Breast epithelium (tissue), 4 donors: Measurements from ENCODE around the gene PRDM15. TPM values are rescaled to one million over a fixed set of nuclear protein-coding genes. Genes with fewer than 3 reads are reported as not detected.

Experiments used
- DNase-seq, 2 donors: peaks; one replicate each; pipeline ENCODE4 v3.0.0-alpha.2; 2019; ENCODE audit warnings: low spot score in 2 of 2
- H3K27ac ChIP-seq, 2 donors: fragments of 200-600 bp; sonication (generic) in 1 of 2; one replicate each; pipeline ENCODE4 v1.5.1; 2016 to 2019; ENCODE audit warnings: mild to moderate bottlenecking in 1 of 2
- H3K27me3 ChIP-seq, 2 donors: fragments of 200-600 bp; sonication (generic) in 1 of 2; one replicate each; pipeline versions ENCODE4 v1.5.1 to v1.6.0; 2017 to 2019; ENCODE audit warnings: control low read depth in 1 of 2, mild to moderate bottlenecking in 1 of 2
- H3K36me3 ChIP-seq: fragments of 200-600 bp; one replicate; pipeline ENCODE4 v1.5.1; 2019
- H3K4me1 ChIP-seq, 2 donors: fragments of 200-600 bp; sonication (generic); one replicate each; pipeline ENCODE4 v1.5.1; 2016 to 2019; ENCODE audit warnings: control low read depth in 1 of 2
- H3K4me3 ChIP-seq, 3 donors: fragments of 200-600 bp; sonication (generic); 1 replicate in 2 of 3; 2 replicates in 1 of 3; pipeline ENCODE4 v1.5.1; 2016 to 2019; ENCODE audit warnings: mild to moderate bottlenecking in 3 of 3, moderate library complexity in 2 of 3
- H3K9me3 ChIP-seq, 2 donors: fragments of 200-600 bp; sonication (generic) in 1 of 2; one replicate each; pipeline ENCODE4 v1.5.1; 2016 to 2019; ENCODE audit warnings: control low read depth in 1 of 2
- POLR2A ChIP-seq: fragments of 450-650 bp; IDR thresholded peaks from one replicate; pipeline ENCODE4 v1.6.1; 2016; ENCODE audit warnings: antibody characterized with exemption, mild to moderate bottlenecking, moderate library complexity
- POLR2AphosphoS5 ChIP-seq, 3 donors: sonication (generic); formaldehyde crosslinking; IDR thresholded peaks; one replicate each; pipeline ENCODE4 v1.6.1; 2017; ENCODE audit warnings: antibody characterized with exemption in 3 of 3
- intact Hi-C: fragments of 100-400 bp; cut with DNase I; formaldehyde crosslinking; loops from one replicate; pipeline ENCODE4 v1.15.1; 2023; ENCODE audit warnings: low total_unique reads
- total RNA-seq, 3 donors: library from RNA; depleted of rRNA; stranded (reverse); fragments of >200 nt; gene quantifications; one replicate each; pipeline ENCODE4 v1.1.0, GENCODE V29; 2016
- TF ChIP-seq, protein P1 (sequence below), 3 donors: fragments of 450-650 bp; IDR thresholded peaks; one replicate each; pipeline ENCODE4 v1.5.1; 2016 to 2017; ENCODE audit warnings: antibody characterized with exemption in 3 of 3, mild to moderate bottlenecking in 3 of 3, moderate library complexity in 3 of 3

The PRDM15 gene
- total RNA-seq, 3 donors from 2014 or later, result 6.6 to 14.1 (median 9.2) TPM

DNA sequence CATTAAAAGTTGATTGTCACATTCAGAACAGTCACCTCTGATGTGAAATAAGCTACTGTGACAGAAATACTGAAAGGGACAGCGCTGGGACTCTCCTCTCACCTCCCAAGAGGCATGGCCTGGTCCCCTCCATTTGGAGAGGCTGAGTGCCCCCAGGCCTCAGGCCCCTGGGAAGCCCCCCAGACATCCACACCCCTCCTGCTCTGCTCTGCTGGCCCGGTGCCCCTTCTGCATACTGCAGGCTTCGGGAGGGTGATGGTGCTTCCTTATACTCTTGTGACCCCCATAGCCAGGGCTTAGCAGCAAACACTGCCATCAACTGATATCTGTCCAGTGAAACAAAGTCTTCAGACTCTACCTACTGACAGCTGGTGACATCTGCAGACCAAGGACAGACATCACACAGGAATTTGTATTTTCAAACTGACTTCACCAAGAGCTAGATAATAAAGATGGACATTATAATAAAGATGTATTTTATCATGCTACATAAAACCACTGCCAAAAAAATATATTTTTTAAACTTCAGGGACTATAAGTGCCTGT is 37.8 kb upstream of the PRDM15 start:
- TF ChIP-seq POLR2A (no peak), POLR2AphosphoS5 (IDR thresholded peaks at IDR 0.05) (no peak)
- TF ChIP-seq, protein P1, sequence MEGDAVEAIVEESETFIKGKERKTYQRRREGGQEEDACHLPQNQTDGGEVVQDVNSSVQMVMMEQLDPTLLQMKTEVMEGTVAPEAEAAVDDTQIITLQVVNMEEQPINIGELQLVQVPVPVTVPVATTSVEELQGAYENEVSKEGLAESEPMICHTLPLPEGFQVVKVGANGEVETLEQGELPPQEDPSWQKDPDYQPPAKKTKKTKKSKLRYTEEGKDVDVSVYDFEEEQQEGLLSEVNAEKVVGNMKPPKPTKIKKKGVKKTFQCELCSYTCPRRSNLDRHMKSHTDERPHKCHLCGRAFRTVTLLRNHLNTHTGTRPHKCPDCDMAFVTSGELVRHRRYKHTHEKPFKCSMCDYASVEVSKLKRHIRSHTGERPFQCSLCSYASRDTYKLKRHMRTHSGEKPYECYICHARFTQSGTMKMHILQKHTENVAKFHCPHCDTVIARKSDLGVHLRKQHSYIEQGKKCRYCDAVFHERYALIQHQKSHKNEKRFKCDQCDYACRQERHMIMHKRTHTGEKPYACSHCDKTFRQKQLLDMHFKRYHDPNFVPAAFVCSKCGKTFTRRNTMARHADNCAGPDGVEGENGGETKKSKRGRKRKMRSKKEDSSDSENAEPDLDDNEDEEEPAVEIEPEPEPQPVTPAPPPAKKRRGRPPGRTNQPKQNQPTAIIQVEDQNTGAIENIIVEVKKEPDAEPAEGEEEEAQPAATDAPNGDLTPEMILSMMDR (IDR thresholded peaks at IDR 0.05), result no peak
- H3K36me3 ChIP-seq, result no peaks in the 10 kb centered on the region
- intact Hi-C loops, result no loop called here
- no peaks in the 10 kb centered on the region for H3K4me1 ChIP-seq
- H3K4me3 ChIP-seq, result no peak overlapping the region
- no peak for DNase-seq
- H3K9me3 ChIP-seq, result no peaks in the 10 kb centered on the region
- no peak overlapping the region for H3K27ac ChIP-seq
- no peaks in the 10 kb centered on the region for H3K27me3 ChIP-seq

DNA sequence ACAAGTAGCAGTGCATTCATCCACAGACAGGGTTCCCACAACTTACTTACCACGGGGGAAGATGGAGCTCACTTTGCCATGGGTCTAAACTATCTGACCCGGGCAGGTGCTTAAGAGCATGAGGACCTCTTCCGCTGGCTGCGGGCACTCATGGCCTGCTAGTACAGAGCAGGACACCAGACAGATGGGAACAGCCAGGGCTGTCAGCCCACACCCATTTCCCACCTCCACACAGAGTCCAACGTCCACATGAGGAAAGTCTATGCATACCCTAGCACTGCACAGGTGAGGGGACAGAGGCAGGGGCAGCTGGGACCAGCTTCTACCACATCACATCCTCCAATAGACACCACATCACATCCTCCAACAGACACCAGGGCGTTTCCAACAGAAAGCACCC is 35.8 kb upstream of the PRDM15 start:
- no peaks in the 10 kb centered on the region for H3K9me3 ChIP-seq
- intact Hi-C loops, result no loop called here
- TF ChIP-seq, protein P1 (IDR thresholded peaks at IDR 0.05), result no peak
- no peak for TF ChIP-seq POLR2AphosphoS5 (IDR thresholded peaks at IDR 0.05)
- no peaks in the 10 kb centered on the region for H3K27me3 ChIP-seq
- no peak overlapping the region for H3K4me3 ChIP-seq
- no peaks in the 10 kb centered on the region for H3K4me1 ChIP-seq
- no peak overlapping the region for H3K27ac ChIP-seq
- H3K36me3 ChIP-seq, result no peaks in the 10 kb centered on the region
- DNase-seq, result no peak

DNA sequence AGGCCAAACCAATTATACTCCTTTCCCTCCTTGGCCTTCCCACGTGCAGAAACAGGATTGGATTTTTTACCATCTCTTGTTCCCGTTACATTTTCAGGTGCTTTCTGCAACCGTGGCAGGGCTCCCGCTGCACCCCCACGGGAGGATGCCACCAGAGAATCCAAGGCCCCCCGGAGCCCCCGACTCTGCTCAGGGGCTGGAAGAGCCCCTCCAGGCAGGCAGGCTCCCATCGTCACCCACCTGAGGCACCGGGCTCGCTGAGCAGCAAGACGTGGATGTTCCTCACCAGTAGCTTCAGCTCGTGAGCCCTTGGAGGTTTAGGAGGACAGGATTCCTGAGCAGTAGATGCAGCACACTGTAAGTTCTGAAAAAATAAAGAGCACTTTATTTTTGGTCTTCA is 35.2 kb upstream of the PRDM15 start:
- Histone ChIP-seq H3K27me3 (no peaks in the 10 kb centered on the region), H3K27ac (no peak overlapping the region), H3K9me3 (no peaks in the 10 kb centered on the region), H3K36me3 (no peaks in the 10 kb centered on the region), H3K4me1 (no peaks in the 10 kb centered on the region), H3K4me3 (no peak overlapping the region)
- intact Hi-C loops, result no loop called here
- DNase-seq, result no peak
- TF ChIP-seq POLR2A (no peak), POLR2AphosphoS5 (IDR thresholded peaks at IDR 0.05) (no peak)

DNA sequence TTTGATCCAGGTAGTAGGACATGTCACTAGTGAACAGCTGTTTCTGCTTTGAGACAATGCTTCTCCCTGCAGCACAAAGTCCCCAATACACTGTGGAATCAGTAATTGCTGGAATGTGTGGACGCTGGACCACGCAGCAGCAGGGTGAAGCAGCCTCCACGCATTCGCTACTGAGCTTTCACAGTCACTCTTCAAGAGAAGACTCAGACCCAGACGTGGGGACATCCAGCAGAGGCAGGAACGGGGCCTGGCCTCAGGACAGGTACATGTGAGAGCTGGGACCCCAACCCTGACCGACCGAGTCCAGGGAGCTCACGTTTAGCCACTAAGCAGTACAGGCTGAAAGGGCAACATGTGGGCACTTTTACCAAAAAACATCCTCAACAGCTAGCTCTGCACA is 34.1 kb upstream of the PRDM15 start:
- Histone ChIP-seq H3K4me1 (no peaks in the 10 kb centered on the region), H3K4me3 (no peak overlapping the region), H3K27me3 (no peaks in the 10 kb centered on the region), H3K9me3 (no peaks in the 10 kb centered on the region), H3K36me3 (no peaks in the 10 kb centered on the region), H3K27ac (no peak overlapping the region)
- TF ChIP-seq, protein P1 (IDR thresholded peaks at IDR 0.05), result no peak
- TF ChIP-seq POLR2AphosphoS5 (IDR thresholded peaks at IDR 0.05), result no peak
- no peak for TF ChIP-seq POLR2A
- DNase-seq, result no peak
- intact Hi-C loops, result no loop called here

DNA sequence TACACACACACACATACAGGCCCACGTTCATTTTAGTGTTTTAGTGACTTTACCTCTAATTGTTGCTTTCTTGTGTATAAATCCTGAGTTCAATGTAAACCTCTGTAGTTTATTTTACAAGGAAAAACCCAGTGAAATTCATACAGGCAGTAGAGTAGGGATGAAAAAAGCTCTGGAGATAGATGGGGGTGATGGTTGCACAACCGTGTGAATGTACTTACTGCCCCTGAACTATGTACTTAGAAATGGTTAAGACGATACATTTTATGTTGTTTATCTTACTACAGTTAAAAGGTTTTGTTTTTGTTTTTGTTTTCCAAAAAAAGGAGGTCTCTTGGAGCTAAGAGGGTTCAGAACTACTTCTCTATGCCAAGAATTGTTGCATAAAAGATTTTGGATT is 29.7 kb upstream of the PRDM15 start:
- TF ChIP-seq, protein P1 (IDR thresholded peaks at IDR 0.05), result no peak
- TF ChIP-seq POLR2A (no peak), POLR2AphosphoS5 (IDR thresholded peaks at IDR 0.05) (no peak)
- no peak overlapping the region for H3K4me3 ChIP-seq
- no peaks in the 10 kb centered on the region for H3K9me3 ChIP-seq
- H3K36me3 ChIP-seq, result no peaks in the 10 kb centered on the region
- H3K27ac ChIP-seq, result no peak overlapping the region
- no peak for DNase-seq
- H3K27me3 ChIP-seq, result no peaks in the 10 kb centered on the region
- intact Hi-C loops, result no loop called here
- no peaks in the 10 kb centered on the region for H3K4me1 ChIP-seq
